CD4-positive, CD25-positive, alpha-beta regulatory T cell (primary cell): ENCODE data around the gene PPP6R1. TPM values are rescaled to one million over a fixed set of nuclear protein-coding genes. Genes with fewer than 3 reads are reported as not detected.
"Not testable (repeated sequence)": the region's sequence is repeated elsewhere in the genome, so short reads cannot be mapped to it uniquely, and the experiment has no call there.

Source experiments
- ATAC-seq, 2 donors: fragments of 150-1000 bp; cut with Tn5 transposase; one replicate each; pipeline ENCODE4 v1.10.0; 2021; ENCODE audit warnings: low read depth in 2 of 2, moderate number of reproducible peaks in 2 of 2, moderate library complexity in 1 of 2
- DNase-seq, 3 donors: peaks; one replicate each; pipeline versions ENCODE4 v3.0.0 to v3.0.0-alpha.2; 2012 to 2022; ENCODE audit warnings: mixed read lengths in 1 of 3
- H3K27ac ChIP-seq: one replicate; pipeline ENCODE4 v1.7.0; 2013; ENCODE audit warnings: mild to moderate bottlenecking, low read length; ENCODE audit not compliant: insufficient read depth, poor library complexity, severe bottlenecking
- H3K27me3 ChIP-seq: one replicate; pipeline ENCODE4 v1.7.0; 2013; ENCODE audit warnings: low read length; ENCODE audit not compliant: control insufficient read depth, insufficient read depth
- H3K36me3 ChIP-seq: one replicate; pipeline ENCODE4 v1.7.0; 2013; ENCODE audit warnings: mild to moderate bottlenecking, low read length, moderate library complexity; ENCODE audit not compliant: control insufficient read depth, insufficient read depth
- H3K4me1 ChIP-seq: 2 replicates; pipeline ENCODE4 v1.7.0; 2013; ENCODE audit warnings: mild to moderate bottlenecking, low read length; ENCODE audit not compliant: insufficient read depth, control insufficient read depth, poor library complexity, severe bottlenecking
- H3K4me3 ChIP-seq: one replicate; pipeline ENCODE4 v1.7.0; 2013; ENCODE audit warnings: low read depth, mild to moderate bottlenecking, low read length, moderate library complexity
- H3K9me3 ChIP-seq, 2 experiments: 1 replicate in 1 of 2; 2 replicates in 1 of 2; pipeline ENCODE4 v1.7.0; 2013; ENCODE audit warnings: low read length in 2 of 2, mild to moderate bottlenecking in 1 of 2, moderate library complexity in 1 of 2; ENCODE audit not compliant: control insufficient read depth in 2 of 2
- H3K27ac Mint-ChIP-seq, 3 donors: one replicate each; pipeline ENCODE4 v1.8.0; 2020 to 2022; ENCODE audit warnings: mild to moderate bottlenecking in 3 of 3, mixed read lengths in 3 of 3, moderate library complexity in 2 of 3
- H3K27me3 Mint-ChIP-seq: one replicate; pipeline ENCODE4 v1.8.0; 2022; ENCODE audit warnings: mild to moderate bottlenecking, mixed read lengths
- H3K36me3 Mint-ChIP-seq: one replicate; pipeline ENCODE4 v1.8.0; 2020; ENCODE audit warnings: mixed read lengths
- H3K4me1 Mint-ChIP-seq, 4 donors: one replicate each; pipeline ENCODE4 v1.8.0; 2020 to 2022; ENCODE audit warnings: mixed read lengths in 4 of 4, mild to moderate bottlenecking in 1 of 4
- H3K4me3 Mint-ChIP-seq, 4 donors: one replicate each; pipeline ENCODE4 v1.8.0; 2020 to 2022; ENCODE audit warnings: mild to moderate bottlenecking in 4 of 4, mixed read lengths in 4 of 4, moderate library complexity in 3 of 4
- H3K9me3 Mint-ChIP-seq, 7 donors: one replicate each; pipeline ENCODE4 v1.8.0; 2020 to 2022; ENCODE audit warnings: mixed read lengths in 7 of 7, mild to moderate bottlenecking in 3 of 7, moderate library complexity in 2 of 7
- polyA plus RNA-seq, 4 donors: library from polyadenylated mRNA; unstranded; fragments of 300-500 nt; fragmentation: Illumina TruSeq; gene quantifications; one replicate each; pipeline ENCODE4 v1.2.3, GENCODE V29; 2021
- total RNA-seq: library from RNA; stranded (reverse); gene quantifications from one replicate; pipeline ENCODE4 v1.2.3, GENCODE V29; 2022

Gene PPP6R1
- total and polyA plus RNA-seq, 5 donors from 2014 or later = 38.9 to 168 (median 46.6) TPM

DNA sequence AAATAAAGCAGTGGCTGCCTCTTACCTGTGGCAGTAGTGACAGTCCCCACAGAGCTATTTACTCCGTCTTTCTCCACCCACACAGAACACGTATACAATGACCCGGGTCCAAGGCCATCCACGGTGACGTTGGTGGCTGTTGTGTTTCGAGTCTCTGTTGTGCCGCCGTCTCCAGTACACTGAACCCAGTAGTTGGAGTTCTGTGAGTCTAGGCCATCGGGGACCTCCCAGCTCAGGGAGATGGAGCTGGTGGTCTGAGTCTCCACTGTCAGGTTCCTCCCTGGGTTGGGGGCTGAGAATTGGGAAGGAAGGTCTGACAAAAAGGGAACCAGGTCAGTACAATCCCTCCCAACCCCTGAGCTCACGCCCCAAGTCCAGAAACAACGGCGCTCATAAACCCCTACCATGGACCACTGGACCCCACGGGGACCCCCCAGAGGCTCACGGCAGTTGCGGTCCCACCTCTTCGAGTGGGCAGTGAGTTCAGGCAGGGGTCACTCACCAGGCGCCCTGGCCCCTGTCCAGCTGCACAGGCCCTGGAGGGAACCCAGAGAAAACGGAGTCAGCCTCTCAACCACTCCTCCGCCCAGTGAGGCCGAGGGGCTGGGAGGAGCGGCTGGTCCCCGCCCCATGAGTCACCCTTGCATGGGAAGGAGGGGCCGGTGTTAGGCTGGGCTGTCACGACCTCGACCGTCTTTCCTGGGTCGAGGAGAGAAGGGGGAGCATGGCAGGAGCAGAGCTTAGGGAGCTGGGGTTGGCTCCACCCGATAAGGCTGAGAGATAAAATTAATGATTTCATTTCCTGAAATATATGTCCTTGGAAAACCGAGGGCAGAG, 51.9 kb downstream of the PPP6R1 start:
- no peaks in the 10 kb centered on the region for H3K4me1 Mint-ChIP-seq
- ATAC-seq (peak in 1 of 2 donors; percentile 55), DNase-seq (peak in 1 of 3 donors; percentile 25)
- H3K27me3 Mint-ChIP-seq = peaks cover 43% of the 10 kb centered on the region
- Histone ChIP-seq H3K27me3 (no peaks in the 10 kb centered on the region), H3K27ac (no peak overlapping the region), H3K36me3 (no peaks in the 10 kb centered on the region), H3K4me3 (no peak overlapping the region), H3K9me3 (no peaks in the 10 kb centered on the region), H3K4me1 (no peaks in the 10 kb centered on the region)
- H3K27ac Mint-ChIP-seq = peak overlapping the region in 2 of 3 donors; percentile 58 to 66
- H3K4me3 Mint-ChIP-seq = no peak overlapping the region
- peaks cover 0 to 4% (median 0%) of the 10 kb centered on the region in 7 donors for H3K9me3 Mint-ChIP-seq
- H3K36me3 Mint-ChIP-seq = no peaks in the 10 kb centered on the region

DNA sequence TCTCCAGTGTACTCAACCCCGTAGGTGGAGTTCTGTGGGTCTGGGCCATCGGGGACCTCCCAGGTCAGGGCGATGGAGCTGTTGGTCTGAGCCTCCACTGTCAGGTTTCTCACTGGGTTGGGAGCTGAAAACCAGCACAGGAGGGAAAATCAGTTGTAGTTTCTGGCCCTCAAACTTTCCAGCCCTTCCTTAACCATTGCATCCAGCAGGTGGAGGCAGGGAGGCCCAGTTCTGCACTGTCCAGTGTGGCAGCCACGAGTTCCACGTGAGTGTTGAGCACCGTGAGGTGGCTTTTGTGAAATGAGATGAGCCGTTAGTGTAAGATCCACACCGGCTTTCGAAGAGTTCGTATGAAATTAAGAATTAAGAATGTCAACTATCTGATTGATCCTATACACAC, 56.6 kb downstream of the PPP6R1 start:
- H3K4me3 ChIP-seq, H3K9me3 Mint-ChIP-seq, ATAC-seq, H3K9me3 ChIP-seq, H3K4me1 ChIP-seq, H3K27ac ChIP-seq, H3K36me3 Mint-ChIP-seq, H3K4me1 Mint-ChIP-seq, H3K27ac Mint-ChIP-seq, H3K27me3 ChIP-seq, H3K36me3 ChIP-seq, DNase-seq, H3K4me3 Mint-ChIP-seq: not testable (repeated sequence)
- peaks cover 43% of the 10 kb centered on the region for H3K27me3 Mint-ChIP-seq

DNA sequence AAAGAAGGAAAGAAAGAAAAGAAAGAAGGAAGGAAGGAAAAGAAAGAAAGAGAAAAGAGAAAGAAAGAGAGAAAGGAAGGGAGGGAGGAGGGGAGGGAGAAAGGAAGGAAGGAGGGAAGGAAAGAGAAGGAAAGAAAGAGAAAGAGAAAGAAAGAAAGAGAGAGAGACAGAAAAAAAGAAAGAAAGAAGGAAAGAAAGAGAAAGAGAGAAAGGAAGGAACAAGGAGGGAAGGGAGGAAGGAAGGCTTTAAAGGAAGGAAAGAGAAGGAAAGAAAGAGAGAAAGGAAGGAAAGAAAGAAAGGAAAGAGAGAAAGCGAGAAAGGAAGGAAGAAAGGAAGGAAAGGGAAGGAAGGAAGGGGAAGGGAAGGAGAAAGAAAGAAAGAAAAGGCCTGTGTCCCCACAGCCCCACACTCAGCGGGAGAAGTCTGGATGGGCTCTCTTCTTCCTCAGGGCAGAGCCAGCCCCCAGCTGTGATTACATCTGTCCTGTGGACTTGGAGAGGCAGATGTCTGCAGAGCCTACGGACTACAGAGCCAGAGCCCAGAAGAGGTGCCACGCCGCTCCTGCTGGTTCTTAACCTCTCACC, 59.1 kb downstream of the PPP6R1 start:
- Mint-ChIP-seq H3K4me3 (no peak overlapping the region), H3K27me3 (peaks cover 29% of the 10 kb centered on the region), H3K9me3 (no peaks in the 10 kb centered on the region), H3K4me1 (no peaks in the 10 kb centered on the region), H3K36me3 (no peaks in the 10 kb centered on the region), H3K27ac (no peak overlapping the region)
- H3K4me1 ChIP-seq = no peaks in the 10 kb centered on the region
- no peak overlapping the region for H3K27ac ChIP-seq
- H3K9me3 ChIP-seq = no peaks in the 10 kb centered on the region
- no peaks in the 10 kb centered on the region for H3K27me3 ChIP-seq
- DNase-seq = no peak
- H3K36me3 ChIP-seq = no peaks in the 10 kb centered on the region
- H3K4me3 ChIP-seq = no peak overlapping the region
- no peak for ATAC-seq

DNA sequence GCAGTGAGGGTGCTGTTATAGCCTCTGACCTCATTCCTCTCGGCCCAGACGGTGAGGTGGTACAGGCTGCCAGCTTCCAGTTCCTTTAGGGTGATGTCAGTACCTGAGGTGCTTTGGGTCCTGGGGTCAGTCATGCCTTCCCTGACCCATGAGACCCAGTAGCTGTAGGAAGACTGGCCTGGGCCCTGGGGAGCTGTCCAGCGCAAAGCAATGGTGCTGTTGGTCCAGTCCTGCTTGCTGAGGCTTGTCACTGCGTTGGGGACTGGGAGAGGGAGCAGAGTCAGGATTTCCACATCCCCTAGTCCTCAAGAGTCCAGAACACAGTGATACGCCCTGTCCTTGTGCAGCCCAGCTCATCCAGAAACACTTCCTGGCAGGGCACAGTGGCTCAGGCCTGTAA, 60.2 kb downstream of the PPP6R1 start:
- Mint-ChIP-seq H3K9me3 (no peaks in the 10 kb centered on the region), H3K4me1 (no peaks in the 10 kb centered on the region), H3K27me3 (peaks cover 27% of the 10 kb centered on the region), H3K4me3 (no peak overlapping the region), H3K27ac (no peak overlapping the region), H3K36me3 (no peaks in the 10 kb centered on the region)
- no peaks in the 10 kb centered on the region for H3K9me3 ChIP-seq
- no peaks in the 10 kb centered on the region for H3K27me3 ChIP-seq
- ATAC-seq (no peak), DNase-seq (no peak)
- no peak overlapping the region for H3K27ac ChIP-seq
- H3K36me3 ChIP-seq = no peaks in the 10 kb centered on the region
- H3K4me1 ChIP-seq = no peaks in the 10 kb centered on the region
- no peak overlapping the region for H3K4me3 ChIP-seq

DNA sequence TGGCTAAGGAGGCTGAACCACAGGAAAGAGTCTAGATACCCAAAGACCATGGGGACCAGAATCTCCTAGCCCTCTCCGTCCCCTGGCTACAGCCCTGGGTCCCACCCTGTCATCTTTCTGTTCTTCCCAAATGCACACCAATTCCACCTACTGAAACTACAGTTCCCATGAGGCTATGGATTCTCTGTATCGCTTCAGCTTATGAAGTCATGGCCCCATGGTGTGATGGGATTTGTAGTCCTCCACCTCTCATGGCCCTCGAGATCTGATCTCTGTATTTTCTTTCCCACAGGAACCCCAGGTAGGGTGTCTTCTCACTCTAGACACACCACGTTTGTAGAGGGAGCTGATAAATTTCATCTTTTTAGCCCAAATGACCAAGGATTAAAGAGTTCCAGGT, 61.3 kb downstream of the PPP6R1 start:
- Mint-ChIP-seq H3K27me3 (peaks cover 17% of the 10 kb centered on the region), H3K36me3 (no peaks in the 10 kb centered on the region), H3K27ac (no peak overlapping the region), H3K4me3 (no peak overlapping the region), H3K4me1 (no peaks in the 10 kb centered on the region), H3K9me3 (no peaks in the 10 kb centered on the region)
- H3K9me3 ChIP-seq = no peaks in the 10 kb centered on the region
- peak in 1 of 3 donors; percentile 33 for DNase-seq
- no peaks in the 10 kb centered on the region for H3K27me3 ChIP-seq
- no peaks in the 10 kb centered on the region for H3K36me3 ChIP-seq
- H3K4me3 ChIP-seq = no peak overlapping the region
- H3K4me1 ChIP-seq = no peaks in the 10 kb centered on the region
- no peak for ATAC-seq
- no peak overlapping the region for H3K27ac ChIP-seq

DNA sequence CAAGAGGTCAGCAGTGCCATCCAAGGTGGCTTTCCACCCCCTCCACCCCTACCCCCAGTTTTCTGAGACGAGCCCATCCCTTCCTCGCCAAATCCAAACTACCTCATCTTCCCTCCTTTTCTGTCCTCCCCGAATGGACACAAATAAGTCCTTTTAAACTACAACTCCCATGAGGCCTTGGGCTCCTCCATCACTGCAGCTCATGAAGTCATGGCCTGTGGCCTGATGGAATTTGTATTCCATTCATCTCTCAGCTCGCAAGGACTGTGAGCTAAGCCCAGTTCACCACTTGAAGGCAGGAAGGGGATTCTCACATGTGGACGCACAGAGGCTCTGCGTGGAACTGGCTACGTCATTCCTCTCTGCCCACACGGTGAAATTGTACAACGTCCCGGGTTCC, 62.0 kb downstream of the PPP6R1 start:
- H3K4me3 ChIP-seq = no peak overlapping the region
- DNase-seq = no peak
- H3K36me3 ChIP-seq = no peaks in the 10 kb centered on the region
- H3K36me3 Mint-ChIP-seq = no peaks in the 10 kb centered on the region
- no peaks in the 10 kb centered on the region for H3K4me1 Mint-ChIP-seq
- H3K4me3 Mint-ChIP-seq = no peak overlapping the region
- no peak overlapping the region for H3K27ac ChIP-seq
- no peak for ATAC-seq
- H3K27me3 Mint-ChIP-seq = peaks cover 18% of the 10 kb centered on the region
- no peak overlapping the region for H3K27ac Mint-ChIP-seq
- H3K27me3 ChIP-seq = no peaks in the 10 kb centered on the region
- no peaks in the 10 kb centered on the region for H3K9me3 ChIP-seq
- H3K9me3 Mint-ChIP-seq = no peaks in the 10 kb centered on the region
- no peaks in the 10 kb centered on the region for H3K4me1 ChIP-seq

DNA sequence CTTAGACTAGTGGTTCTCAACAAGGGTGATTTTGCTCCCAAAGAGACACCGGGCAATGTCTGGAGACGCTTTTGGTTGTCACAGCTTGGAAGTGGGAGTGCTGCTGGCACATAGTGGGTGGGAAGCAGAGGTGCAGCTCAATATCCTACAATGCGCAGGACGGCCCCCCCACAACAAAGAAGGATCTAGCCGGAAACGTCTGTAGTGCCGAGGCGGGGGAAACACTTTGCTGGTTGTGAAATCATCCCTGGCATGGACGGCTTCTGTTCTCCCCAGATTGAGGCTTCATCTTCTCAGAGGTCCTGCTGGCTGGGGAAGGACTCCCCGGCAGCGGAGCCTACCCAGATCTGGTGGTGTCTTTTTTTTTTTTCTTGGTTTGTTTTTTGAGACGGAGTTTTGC, 65.3 kb downstream of the PPP6R1 start:
- H3K4me3 Mint-ChIP-seq = no peak overlapping the region

DNA sequence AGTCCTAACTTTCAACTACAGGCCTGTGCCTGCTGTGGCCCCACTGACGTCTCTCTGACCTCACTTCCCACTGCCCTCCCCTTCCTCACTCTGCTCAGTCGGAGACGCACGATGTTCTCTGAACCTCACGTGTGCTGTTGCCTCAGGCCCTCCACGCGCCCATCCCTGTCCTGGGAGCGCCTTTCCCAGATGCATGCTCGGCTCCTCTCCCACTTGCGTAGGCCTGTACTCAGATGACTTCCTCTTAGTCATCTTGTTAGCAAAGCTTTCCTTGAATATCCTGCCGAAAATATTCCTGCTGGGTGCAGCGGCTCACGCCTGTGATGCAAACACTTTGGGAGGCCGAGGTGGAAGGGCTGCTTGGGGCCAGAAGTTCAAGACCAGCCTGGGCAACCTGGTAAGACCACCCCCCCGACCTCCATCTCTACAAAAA, 69.4 kb downstream of the PPP6R1 start:
- H3K9me3 ChIP-seq = no peaks in the 10 kb centered on the region
- H3K4me3 ChIP-seq = no peak overlapping the region
- no peaks in the 10 kb centered on the region for H3K36me3 ChIP-seq
- Mint-ChIP-seq H3K4me3 (peak overlapping the region in 1 of 4 donors; percentile 48), H3K4me1 (peaks cover 0 to 4% (median 0%) of the 10 kb centered on the region in 4 donors), H3K9me3 (no peaks in the 10 kb centered on the region), H3K27ac (peak overlapping the region in 1 of 3 donors; percentile 70), H3K36me3 (no peaks in the 10 kb centered on the region), H3K27me3 (peaks cover 13% of the 10 kb centered on the region)
- no peaks in the 10 kb centered on the region for H3K27me3 ChIP-seq
- H3K4me1 ChIP-seq = no peaks in the 10 kb centered on the region
- no peak overlapping the region for H3K27ac ChIP-seq
- DNase-seq = no peak
- no peak for ATAC-seq

More for the DNA sequence above, 65.3 kb downstream of the PPP6R1 start:
- Histone ChIP-seq H3K36me3 (no peaks in the 10 kb centered on the region), H3K9me3 (no peaks in the 10 kb centered on the region), H3K27ac (no peak overlapping the region), H3K27me3 (no peaks in the 10 kb centered on the region), H3K4me1 (no peaks in the 10 kb centered on the region), H3K4me3 (no peak overlapping the region)
- Mint-ChIP-seq H3K9me3 (no peaks in the 10 kb centered on the region), H3K4me1 (peaks cover 0 to 3% (median 0%) of the 10 kb centered on the region in 4 donors), H3K36me3 (no peaks in the 10 kb centered on the region), H3K27me3 (peaks cover 13% of the 10 kb centered on the region), H3K27ac (no peak overlapping the region)
- ATAC-seq (no peak), DNase-seq (no peak)
